Stimulated activated CD8-positive, alpha-beta memory T cell treated with anti-CD3 and anti-CD28 coated beads, Interleukin-4, amount 100 ng/mL, for 24 hours (primary cell): ENCODE results near the gene RGPD3.
"Not testable (repeated sequence)": the region's sequence is repeated elsewhere in the genome, so short reads cannot be mapped to it uniquely, and the experiment has no call there.

Source experiments
- DNase-seq: peaks from one replicate; pipeline ENCODE4 v3.0.0-alpha.2; 2020; ENCODE audit warnings: low read depth

The RGPD3 gene

GRCh38 chr2:106468107-106468506 is at the start of gene RGPD3:
TSS of gene RGPD3 (minus strand) at chr2:106468413. CDS start at chr2:106468288, 125 bp downstream.
- not testable (repeated sequence) for DNase-seq

GRCh38 chr2:106517329-106517728 is 49.1 kb upstream of the RGPD3 start:
- no peak for DNase-seq

- no peak for DNase-seq
Measured at GRCh38 chr2:106516864-106517263, 48.7 kb upstream of the RGPD3 start.

GRCh38 chr2:106516436-106516835 is 48.2 kb upstream of the RGPD3 start:
- DNase-seq: no peak

GRCh38 chr2:106514827-106515226 is 46.6 kb upstream of the RGPD3 start:
- not testable (repeated sequence) for DNase-seq

GRCh38 chr2:106513391-106513790 is 45.2 kb upstream of the RGPD3 start:
- DNase-seq: not testable (repeated sequence)

- not testable (repeated sequence) for DNase-seq
Measured at GRCh38 chr2:106511934-106512333, 43.7 kb upstream of the RGPD3 start.

GRCh38 chr2:106511476-106511901 is 43.3 kb upstream of the RGPD3 start:
- peak; percentile 28 for DNase-seq

GRCh38 chr2:106510791-106511190 is 42.6 kb upstream of the RGPD3 start:
- DNase-seq: not testable (repeated sequence)

GRCh38 chr2:106509374-106509770 is 41.2 kb upstream of the RGPD3 start:
- not testable (repeated sequence) for DNase-seq

GRCh38 chr2:106508660-106509373 is 40.6 kb upstream of the RGPD3 start:
- not testable (repeated sequence) for DNase-seq

- DNase-seq: not testable (repeated sequence)
Measured at GRCh38 chr2:106506002-106506687, 37.9 kb upstream of the RGPD3 start.

GRCh38 chr2:106504787-106505186 is 36.6 kb upstream of the RGPD3 start:
- not testable (repeated sequence) for DNase-seq

- DNase-seq: not testable (repeated sequence)
Measured at GRCh38 chr2:106504192-106504591, 36.0 kb upstream of the RGPD3 start.

GRCh38 chr2:106502351-106502750 is 34.1 kb upstream of the RGPD3 start:
- not testable (repeated sequence) for DNase-seq

- DNase-seq: not testable (repeated sequence)
Measured at GRCh38 chr2:106500350-106500749, 32.1 kb upstream of the RGPD3 start.

- not testable (repeated sequence) for DNase-seq
Measured at GRCh38 chr2:106498549-106498948, 30.3 kb upstream of the RGPD3 start.

GRCh38 chr2:106492913-106493312 is 24.7 kb upstream of the RGPD3 start:
- DNase-seq: not testable (repeated sequence)

- not testable (repeated sequence) for DNase-seq
Measured at GRCh38 chr2:106492399-106492798, 24.2 kb upstream of the RGPD3 start.

- DNase-seq: not testable (repeated sequence)
Measured at GRCh38 chr2:106489701-106490100, 21.5 kb upstream of the RGPD3 start.

- DNase-seq: not testable (repeated sequence)
Measured at GRCh38 chr2:106487386-106488191, 19.4 kb upstream of the RGPD3 start.
